Natural killer cell (primary cell): ENCODE results near the gene KLHL2. TPM values are rescaled to one million over a fixed set of nuclear protein-coding genes. Genes with fewer than 3 reads are reported as not detected.

ENCODE experiments used
- ATAC-seq, 3 donors: fragments of 150-1000 bp in 2 of 3; fragments of 200-7000 bp in 1 of 3; cut with Tn5 transposase; 1 replicate in 1 of 3; 2 replicates in 2 of 3; pipeline ENCODE4 v1.10.0; 2021; ENCODE audit warnings: mild to moderate bottlenecking in 2 of 3, moderate library complexity in 2 of 3
- DNase-seq, 2 donors: peaks; one replicate each; pipeline versions ENCODE4 v3.0.0 to v3.0.0-alpha.2; 2013 to 2021; ENCODE audit warnings: mixed read lengths in 1 of 2
- H3K27ac ChIP-seq: one replicate; pipeline ENCODE4 v1.5.1; 2013; ENCODE audit warnings: mild to moderate bottlenecking, low read length
- H3K27me3 ChIP-seq: one replicate; pipeline ENCODE4 v1.6.1; 2013; ENCODE audit warnings: low read length; ENCODE audit not compliant: control insufficient read depth, insufficient read depth
- H3K36me3 ChIP-seq: one replicate; pipeline ENCODE4 v1.6.1; 2013; ENCODE audit warnings: low read length; ENCODE audit not compliant: control insufficient read depth, insufficient read depth
- H3K4me1 ChIP-seq: one replicate; pipeline ENCODE4 v1.6.1; 2013; ENCODE audit warnings: low read length; ENCODE audit not compliant: control insufficient read depth, insufficient read depth
- H3K4me3 ChIP-seq: one replicate; pipeline ENCODE4 v1.5.1; 2013; ENCODE audit warnings: low read length
- H3K9me3 ChIP-seq: one replicate; pipeline ENCODE4 v1.6.1; 2013; ENCODE audit warnings: low read length; ENCODE audit not compliant: control insufficient read depth, insufficient read depth
- H3K27ac Mint-ChIP-seq, 2 donors: one replicate each; pipeline ENCODE4 v1.8.0; 2022; ENCODE audit warnings: mild to moderate bottlenecking in 2 of 2, mixed read lengths in 2 of 2, moderate library complexity in 1 of 2
- H3K27me3 Mint-ChIP-seq, 2 donors: one replicate each; pipeline ENCODE4 v1.8.0; 2022; ENCODE audit warnings: low read depth in 2 of 2, mixed read lengths in 2 of 2
- H3K36me3 Mint-ChIP-seq: one replicate; pipeline ENCODE4 v1.8.0; 2022; ENCODE audit warnings: mixed read lengths
- H3K4me1 Mint-ChIP-seq, 2 donors: one replicate each; pipeline ENCODE4 v1.8.0; 2022; ENCODE audit warnings: mixed read lengths in 2 of 2
- H3K4me3 Mint-ChIP-seq: one replicate; pipeline ENCODE4 v1.8.0; 2022; ENCODE audit warnings: mild to moderate bottlenecking, moderate library complexity, mixed read lengths
- H3K9me3 Mint-ChIP-seq, 2 donors: one replicate each; pipeline ENCODE4 v1.8.0; 2022; ENCODE audit warnings: mixed read lengths in 2 of 2
- WGBS: methylation state at CpG from one replicate; pipeline ENCODE4 v1.1.7; 2013; ENCODE audit warnings: missing lambda C conversion rate; ENCODE audit not compliant: insufficient coverage; 5-methylcytosine and 5-hydroxymethylcytosine counted together
- intact Hi-C: fragments of 100-400 bp; cut with micrococcal nuclease; formaldehyde crosslinking; loops from one replicate; pipeline ENCODE4 v1.14.2; 2022
- total RNA-seq, 4 donors: library from RNA; stranded (reverse); fragments of 120-200 nt in 1 of 4; gene quantifications; one replicate each; pipeline versions ENCODE4 v1.2.3 to v1.2.4, GENCODE V29; 2013 to 2022
- TF ChIP-seq, protein P1 (sequence below): fragments of 200-600 bp; IDR thresholded peaks from one replicate; pipeline ENCODE4 v1.8.0; 2022; ENCODE audit warnings: antibody characterized with exemption

KLHL2 gene
- total RNA-seq, 3 donors from 2014 or later (not counting 1 experiment from before 2014, with no cell fraction given): 24.2 to 29.2 (median 25.2) TPM

DNA sequence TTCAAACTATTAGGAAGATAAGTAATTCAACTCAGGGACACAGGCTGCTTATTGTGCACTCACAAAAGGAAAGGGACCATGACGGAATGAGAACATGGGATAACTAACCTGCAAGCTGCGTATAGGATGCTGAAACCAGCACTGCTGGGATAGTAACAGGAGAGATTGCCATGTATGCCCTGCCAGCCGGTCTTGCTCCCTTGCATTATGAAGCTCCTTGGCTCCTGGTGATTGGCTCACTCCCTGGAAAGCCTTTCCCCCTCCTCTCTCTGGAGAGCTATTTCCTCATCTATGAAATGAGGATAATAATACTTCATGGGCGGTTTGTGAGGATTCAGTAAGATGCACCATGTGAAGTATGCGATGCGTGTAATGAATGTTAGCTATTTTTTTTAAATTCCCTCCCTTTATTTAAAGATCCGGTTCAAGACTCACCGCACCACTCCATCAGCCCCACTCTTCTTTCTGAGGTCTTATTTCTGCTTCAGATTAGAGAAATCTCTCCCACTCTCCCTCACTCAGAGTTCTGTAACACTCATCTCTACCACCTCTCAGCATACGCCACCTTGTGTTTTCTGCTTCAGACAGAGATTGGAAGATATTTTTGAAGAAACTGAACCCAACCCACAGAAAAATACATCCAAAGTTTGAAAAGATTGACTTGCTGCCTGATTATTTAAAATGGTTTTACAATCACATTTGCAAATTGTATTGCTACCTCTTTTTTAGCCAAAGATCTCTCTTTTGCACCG is 138.5 kb downstream of the KLHL2 start:
- Mint-ChIP-seq H3K27ac (no peak overlapping the region), H3K9me3 (no peaks in the 10 kb centered on the region), H3K36me3 (no peaks in the 10 kb centered on the region), H3K4me3 (no peak overlapping the region), H3K4me1 (peaks cover 0 to 5% of the 10 kb centered on the region in 2 donors), H3K27me3 (peaks cover 3 to 5% of the 10 kb centered on the region in 2 donors)
- H3K27ac ChIP-seq: no peak overlapping the region
- H3K4me3 ChIP-seq: no peak overlapping the region
- WGBS: 94% methylated on average over 9 of the region's 10 CpGs
- DNase-seq (no peak), ATAC-seq (no peak)
- TF ChIP-seq, protein P1, sequence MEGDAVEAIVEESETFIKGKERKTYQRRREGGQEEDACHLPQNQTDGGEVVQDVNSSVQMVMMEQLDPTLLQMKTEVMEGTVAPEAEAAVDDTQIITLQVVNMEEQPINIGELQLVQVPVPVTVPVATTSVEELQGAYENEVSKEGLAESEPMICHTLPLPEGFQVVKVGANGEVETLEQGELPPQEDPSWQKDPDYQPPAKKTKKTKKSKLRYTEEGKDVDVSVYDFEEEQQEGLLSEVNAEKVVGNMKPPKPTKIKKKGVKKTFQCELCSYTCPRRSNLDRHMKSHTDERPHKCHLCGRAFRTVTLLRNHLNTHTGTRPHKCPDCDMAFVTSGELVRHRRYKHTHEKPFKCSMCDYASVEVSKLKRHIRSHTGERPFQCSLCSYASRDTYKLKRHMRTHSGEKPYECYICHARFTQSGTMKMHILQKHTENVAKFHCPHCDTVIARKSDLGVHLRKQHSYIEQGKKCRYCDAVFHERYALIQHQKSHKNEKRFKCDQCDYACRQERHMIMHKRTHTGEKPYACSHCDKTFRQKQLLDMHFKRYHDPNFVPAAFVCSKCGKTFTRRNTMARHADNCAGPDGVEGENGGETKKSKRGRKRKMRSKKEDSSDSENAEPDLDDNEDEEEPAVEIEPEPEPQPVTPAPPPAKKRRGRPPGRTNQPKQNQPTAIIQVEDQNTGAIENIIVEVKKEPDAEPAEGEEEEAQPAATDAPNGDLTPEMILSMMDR: no peak
- H3K36me3 ChIP-seq: peaks cover 9% of the 10 kb centered on the region
- no peaks in the 10 kb centered on the region for H3K27me3 ChIP-seq
- no peaks in the 10 kb centered on the region for H3K4me1 ChIP-seq
- intact Hi-C loops: no loop called here
- H3K9me3 ChIP-seq: no peaks in the 10 kb centered on the region

DNA sequence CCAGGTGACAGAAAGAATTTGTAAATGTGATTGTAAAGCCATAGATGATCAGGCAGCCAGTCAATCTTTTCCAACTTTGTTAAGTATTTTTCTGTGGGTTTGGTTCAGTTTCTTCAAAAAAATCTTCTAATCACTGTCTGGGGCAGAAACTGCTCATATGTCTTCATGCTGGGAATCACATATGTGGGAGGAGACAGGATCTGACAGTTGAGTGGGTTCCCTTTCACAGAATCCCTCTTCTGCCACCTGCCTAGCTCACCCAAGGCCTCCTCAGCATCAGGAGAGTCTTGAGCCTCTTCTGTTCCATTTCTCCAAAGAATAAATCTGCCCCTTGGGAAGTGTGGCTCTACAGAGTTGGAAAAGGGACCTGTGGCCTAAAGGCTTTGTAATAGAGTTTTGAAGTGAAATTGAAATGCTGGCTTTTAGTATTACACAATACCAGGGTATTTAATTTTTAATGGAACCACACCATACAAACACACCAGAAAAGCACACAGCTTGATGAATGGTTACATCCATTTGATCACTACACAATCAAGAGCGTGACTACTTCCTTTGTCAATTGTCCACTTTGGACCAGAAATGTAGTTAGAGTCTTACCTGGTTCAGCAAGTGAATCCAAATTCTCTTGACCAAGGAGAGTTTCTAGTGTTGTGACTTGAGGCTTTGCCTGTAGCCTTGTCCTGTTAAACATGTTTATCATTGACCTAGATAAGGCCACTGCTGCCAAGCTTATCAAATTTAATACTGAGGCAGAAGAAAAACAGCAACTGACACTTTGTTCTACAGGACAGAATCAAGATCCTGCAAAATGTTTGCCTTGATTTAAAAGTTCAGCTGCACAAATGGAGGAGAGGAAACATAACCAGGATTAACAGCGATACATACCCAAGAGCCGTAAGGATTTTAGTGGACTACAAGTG is 140.5 kb downstream of the KLHL2 start:
- TF ChIP-seq, protein P1: no peak
- Mint-ChIP-seq H3K27me3 (peaks cover 10 to 20% of the 10 kb centered on the region in 2 donors), H3K27ac (no peak overlapping the region), H3K36me3 (no peaks in the 10 kb centered on the region), H3K4me3 (no peak overlapping the region), H3K4me1 (peaks cover 0 to 5% of the 10 kb centered on the region in 2 donors), H3K9me3 (no peaks in the 10 kb centered on the region)
- Histone ChIP-seq H3K9me3 (no peaks in the 10 kb centered on the region), H3K27ac (no peak overlapping the region), H3K4me3 (no peak overlapping the region), H3K4me1 (no peaks in the 10 kb centered on the region), H3K36me3 (no peaks in the 10 kb centered on the region), H3K27me3 (no peaks in the 10 kb centered on the region)
- WGBS: 87% methylated on average over 1 of the region's 3 CpGs
- DNase-seq (no peak), ATAC-seq (no peak)
- intact Hi-C loops: no loop called here

DNA sequence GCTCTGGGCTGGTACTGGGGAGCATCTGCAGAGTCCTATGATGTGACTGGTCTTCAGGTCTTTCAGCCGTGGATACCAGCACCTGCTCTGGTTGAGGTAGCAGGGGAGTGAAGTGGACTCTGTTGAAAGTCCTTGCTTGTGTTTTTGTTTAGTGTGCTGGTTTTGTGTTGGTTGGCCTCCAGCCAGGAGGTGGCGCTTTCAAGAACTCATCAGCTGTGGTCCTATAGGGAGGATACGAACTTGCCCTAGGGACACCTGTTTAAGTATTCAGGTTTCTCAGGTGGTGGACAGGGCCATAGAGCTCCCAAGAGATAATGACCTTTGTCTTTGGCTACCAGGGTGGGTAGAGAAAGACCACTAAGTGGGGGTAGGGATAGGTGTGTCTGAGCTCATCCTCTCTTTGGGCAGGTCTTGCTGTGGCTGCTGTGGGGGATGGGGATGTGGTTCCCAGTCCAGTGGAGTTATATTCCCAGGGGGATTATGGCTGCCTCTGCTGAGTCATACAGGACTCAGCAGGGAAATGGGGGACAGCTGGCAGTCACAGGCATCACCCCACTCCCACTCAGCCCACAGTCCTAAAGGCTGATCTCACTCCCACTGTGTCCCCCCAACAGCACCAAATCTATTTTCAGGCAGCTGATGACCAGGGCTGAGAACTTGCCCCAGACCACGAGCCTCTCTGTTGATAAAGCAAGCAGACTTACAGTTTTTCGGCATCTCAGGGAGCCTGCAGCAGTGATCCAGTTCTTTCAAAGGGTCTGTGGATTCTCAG is 144.2 kb downstream of the KLHL2 start:
- TF ChIP-seq, protein P1: no peak
- H3K4me3 Mint-ChIP-seq: no peak overlapping the region
- Histone ChIP-seq H3K9me3 (no peaks in the 10 kb centered on the region), H3K27ac (no peak overlapping the region), H3K4me3 (no peak overlapping the region), H3K4me1 (no peaks in the 10 kb centered on the region), H3K36me3 (no peaks in the 10 kb centered on the region), H3K27me3 (no peaks in the 10 kb centered on the region)
- WGBS: 92% methylated on average over 5 of the region's 5 CpGs
- H3K27ac Mint-ChIP-seq: no peak overlapping the region
- no peaks in the 10 kb centered on the region for H3K9me3 Mint-ChIP-seq
- DNase-seq (no peak), ATAC-seq (no peak)
- intact Hi-C loops: loop anchor here (10.0 kb wide), 1 partner anchor 113 kb away; no protein-coding TSS in a partner anchor
- H3K4me1 Mint-ChIP-seq: no peaks in the 10 kb centered on the region
- H3K36me3 Mint-ChIP-seq: no peaks in the 10 kb centered on the region
- peaks cover 10 to 22% of the 10 kb centered on the region in 2 donors for H3K27me3 Mint-ChIP-seq
